GM04504 (cell line): Measurements from ENCODE around the gene ZNF232.
"Not testable (repeated sequence)": the region's sequence is repeated elsewhere in the genome, so short reads cannot be mapped to it uniquely, and the experiment has no call there.

Experiments
- DNase-seq: peaks from one replicate; pipeline ENCODE4 v3.0.0-alpha.2; 2012; ENCODE audit warnings: low read depth

The ZNF232 gene

DNA sequence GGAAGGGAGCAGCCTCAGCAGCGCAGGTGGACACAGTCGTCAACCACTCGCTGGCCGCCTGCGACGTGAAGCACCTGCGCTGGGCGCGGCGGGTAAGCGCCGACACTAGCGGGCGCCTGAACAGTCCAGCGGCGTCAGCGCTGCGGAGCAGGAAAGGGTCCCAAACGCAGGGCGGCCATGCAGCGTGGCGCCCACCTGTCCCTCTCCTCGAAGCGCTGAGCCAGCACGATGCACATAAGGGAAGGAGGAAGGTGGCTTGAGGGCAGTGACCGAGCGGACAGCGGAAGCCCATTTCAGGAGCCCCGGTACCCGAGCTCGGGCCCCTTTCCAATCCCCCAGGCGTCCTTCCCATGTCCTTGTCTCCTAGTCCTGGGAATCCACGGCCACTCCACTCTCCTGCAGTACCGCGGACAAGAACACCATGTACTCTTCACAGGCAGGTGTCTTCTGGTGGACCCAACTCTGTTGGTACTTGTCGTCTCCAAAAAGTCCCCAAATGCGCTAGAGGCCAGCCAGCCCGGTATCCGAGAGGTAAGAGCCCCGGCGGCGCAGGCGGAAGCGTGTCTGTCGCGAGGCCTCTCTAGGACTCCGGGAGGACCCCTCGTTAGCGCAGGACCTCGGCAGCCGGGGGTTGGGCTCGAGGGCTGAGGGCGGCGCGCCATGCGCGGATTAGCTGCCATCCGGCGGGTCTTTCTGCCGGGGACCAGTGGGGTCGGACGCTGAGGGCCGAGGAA, 14.4 kb downstream of the ZNF232 start:
- no peak for DNase-seq

DNA sequence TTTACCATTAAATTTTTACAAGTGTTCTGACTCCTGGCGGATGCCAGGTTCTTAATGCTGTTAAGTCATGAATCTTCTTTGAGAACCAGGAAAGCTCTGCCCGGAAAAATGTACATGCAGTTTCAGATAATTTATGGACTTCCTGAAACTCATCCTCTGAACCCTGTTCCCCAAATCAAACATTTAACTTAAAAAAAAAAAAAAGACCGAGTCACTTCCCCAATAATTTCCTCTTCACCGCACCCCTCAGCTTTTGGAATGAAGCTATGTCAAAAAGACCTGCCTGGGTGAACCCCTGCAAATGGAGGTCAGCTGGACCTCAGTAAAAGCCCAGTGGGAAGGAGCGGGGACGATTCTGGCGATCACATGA, 15.0 kb downstream of the ZNF232 start:
- no peak for DNase-seq

DNA sequence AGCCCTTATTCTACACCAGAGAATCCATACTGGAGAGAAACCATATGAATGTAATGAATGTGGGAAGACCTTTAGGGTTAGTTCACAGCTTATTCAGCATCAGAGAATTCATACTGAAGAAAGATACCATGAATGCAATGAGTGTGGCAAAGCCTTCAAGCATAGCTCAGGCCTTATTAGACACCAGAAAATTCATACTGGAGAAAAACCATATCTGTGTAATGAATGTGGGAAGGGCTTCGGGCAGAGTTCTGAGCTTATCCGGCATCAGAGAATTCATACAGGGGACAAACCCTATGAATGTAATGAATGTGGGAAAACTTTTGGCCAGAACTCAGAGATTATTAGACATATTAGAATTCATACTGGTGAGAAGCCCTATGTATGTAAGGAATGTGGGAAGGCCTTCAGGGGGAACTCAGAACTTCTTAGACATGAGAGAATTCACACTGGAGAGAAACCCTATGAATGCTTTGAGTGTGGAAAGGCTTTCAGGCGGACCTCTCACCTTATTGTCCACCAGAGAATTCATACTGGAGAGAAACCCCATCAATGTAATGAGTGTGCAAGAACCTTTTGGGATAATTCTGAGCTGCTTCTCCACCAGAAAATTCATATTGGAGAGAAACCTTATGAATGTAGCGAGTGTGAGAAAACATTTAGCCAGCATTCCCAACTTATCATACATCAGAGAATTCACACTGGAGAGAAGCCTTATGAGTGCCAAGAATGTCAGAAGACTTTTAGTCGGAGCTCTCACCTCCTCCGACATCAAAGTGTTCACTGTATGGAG, 19.3 kb downstream of the ZNF232 start:
- no peak for DNase-seq

GRCh38 chr17:5080591-5080990, 31.1 kb downstream of the ZNF232 start:
- DNase-seq, result no peak

DNA sequence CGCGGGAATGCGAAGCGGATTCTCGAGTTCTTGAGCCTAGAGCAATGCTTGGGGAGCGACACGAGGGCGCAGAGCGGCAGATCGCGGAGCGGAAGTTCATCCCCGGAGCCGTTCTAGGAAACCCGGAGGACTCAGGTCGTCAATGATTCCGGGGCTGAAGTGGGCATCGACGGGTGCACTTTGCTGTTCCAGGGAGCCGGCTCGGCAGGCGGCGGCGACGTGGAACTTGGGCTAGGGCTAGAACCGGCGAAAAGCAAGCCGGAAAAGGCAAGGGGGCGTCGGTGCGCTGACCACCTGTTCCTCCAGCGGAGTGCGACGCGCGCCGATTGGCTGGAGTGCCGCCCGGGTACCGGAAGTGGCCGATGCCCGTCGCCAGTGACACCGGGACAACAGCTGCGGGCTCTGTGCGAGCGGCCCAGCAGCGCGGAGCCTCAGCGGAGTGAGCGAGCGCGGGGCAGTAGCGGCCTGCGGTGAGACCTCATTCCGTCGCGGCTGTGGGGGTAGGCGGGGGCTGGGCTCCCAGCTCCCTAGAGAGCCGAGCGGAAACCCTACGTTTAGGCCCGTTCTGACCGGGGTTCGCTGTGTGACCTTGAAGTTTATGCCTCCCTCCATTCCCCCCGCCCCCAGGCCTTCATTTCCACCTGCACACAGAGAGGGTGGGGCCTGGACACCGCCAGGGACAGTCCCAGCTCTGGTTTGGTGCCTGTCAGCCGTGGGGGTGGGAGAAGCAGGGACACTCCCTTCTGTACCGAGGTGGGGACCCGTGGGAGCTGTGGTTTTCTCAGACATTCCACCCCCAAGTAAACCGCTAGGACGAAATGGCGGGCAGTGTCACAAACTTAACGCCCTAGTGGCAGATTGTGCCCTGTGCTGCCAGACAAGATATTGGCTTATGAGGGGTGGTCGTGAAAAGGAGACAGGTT, 33.3 kb downstream of the ZNF232 start, which contains the start of gene ZFP3:
Gene ZFP3 (plus strand): TSS at position 362 of the 923 bp plus-strand sequence. CDS start 13,038 bp downstream, outside the sequence.
- DNase-seq, result peak; percentile 45

DNA sequence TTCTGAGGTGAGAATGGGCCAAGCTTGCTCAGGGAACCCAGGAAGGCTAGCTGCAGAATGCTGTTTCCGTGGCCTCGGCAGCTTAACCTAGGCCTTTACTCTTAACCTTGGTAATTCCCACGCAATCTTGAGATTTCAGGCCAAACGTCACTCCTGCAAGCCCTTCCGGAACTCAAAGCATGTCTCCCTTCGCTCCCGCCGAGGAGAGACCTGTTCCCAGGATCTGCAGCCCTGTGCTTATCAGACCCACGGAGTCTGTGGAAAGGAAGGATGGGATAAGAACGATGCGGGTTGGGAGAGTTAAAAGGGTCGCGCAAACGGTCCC, 33.9 kb downstream of the ZNF232 start:
- DNase-seq, result no peak

DNA sequence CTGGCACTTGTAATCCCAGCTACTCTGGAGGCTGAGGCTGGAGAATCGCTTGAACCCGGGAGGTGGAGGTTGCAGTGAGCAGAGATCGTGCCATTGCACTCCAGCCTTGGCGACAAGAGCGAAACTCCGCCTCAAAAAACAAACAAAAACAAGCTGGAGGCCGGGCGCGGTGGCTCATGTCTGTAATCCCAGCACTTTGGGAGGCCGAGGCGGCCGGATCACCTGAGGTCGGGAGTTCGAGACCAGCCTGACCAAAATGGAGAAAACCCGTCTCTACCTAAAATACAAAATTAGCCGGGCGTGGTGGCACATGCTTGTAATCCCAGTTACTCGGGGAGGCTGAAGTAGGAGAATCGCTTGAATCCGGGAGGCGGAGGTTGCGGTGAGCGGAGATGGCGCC, 34.4 kb downstream of the ZNF232 start:
- not testable (repeated sequence) for DNase-seq

GRCh38 chr17:5075472-5075871, 36.2 kb downstream of the ZNF232 start:
- DNase-seq, result not testable (repeated sequence)

DNA sequence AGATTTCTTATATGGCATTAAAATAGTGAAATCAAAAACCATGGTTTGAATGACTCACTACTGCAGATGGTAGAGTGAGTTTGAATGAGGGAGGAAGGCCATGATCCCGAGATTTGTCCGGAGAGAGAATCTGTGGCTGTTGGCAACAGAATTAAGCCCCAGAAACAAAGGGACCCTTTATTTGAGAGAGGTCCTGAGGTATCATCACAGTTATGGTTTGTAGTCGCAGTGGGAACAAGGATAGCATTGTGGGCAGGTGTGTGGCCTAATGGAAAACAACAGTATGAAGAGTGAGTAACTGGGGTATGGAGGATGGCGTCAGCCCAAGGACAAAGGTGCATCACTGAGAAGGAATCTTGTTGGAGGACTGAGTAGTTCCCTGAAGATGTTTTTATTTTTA, 42.0 kb downstream of the ZNF232 start:
- DNase-seq, result no peak

DNA sequence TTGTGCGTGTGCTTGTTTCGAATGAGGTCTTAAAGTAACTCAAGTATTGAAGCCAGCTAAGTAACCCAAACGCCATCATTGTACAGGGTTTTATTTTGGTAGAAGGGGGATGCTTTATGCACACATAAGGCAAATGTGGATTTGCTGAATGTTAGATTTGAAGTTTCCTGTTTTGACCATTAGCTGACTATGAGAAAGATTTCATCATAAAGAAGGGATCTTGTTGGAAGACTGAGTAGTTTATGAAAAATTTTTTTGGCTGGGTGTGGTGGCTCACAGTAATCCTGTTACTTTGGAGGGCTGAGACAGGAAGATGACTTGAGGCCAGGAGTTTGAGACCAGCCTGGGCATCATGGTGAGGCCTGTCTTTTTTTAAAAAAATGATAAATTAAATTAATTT, 43.4 kb downstream of the ZNF232 start:
- DNase-seq, result no peak

DNA sequence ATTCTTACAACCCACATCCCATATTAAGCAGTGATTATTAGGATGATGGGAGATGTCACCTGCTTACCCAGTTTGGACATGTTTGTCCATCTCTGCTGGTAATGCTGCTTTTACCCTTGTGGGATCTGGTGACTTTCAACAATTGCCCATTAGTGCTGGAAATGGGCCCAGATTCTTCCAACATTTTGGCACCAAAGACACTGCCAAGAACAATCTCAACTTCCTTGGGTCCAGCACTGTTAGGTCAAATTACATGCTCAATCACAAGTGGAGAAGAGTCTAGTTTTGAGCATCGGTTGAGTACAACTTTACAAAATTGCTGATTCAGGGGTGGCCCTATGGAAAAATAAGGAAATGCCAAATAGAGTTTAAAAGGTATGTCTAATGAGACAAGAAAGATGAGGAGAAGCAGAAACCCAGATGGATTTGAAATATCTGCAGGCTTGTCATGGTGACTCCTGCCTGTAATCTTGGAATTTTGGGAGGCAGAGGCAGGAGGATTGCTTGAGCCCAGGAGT, 46.4 kb downstream of the ZNF232 start:
- DNase-seq, result no peak
